NCI-H1092 treated with DMSO at 0.1 percent for 48 hours (cell line): ENCODE measurements around the gene ZDBF2.
"Not testable (repeated sequence)": the region's sequence is repeated elsewhere in the genome, so short reads cannot be mapped to it uniquely, and the experiment has no call there.

Experiments
- DNase-seq: peaks from one replicate; lab custom pipeline; 2025; lab: John Stamatoyannopoulos, UW

ZDBF2 gene

GRCh38 chr2:206323486-206323885 is 49.0 kb downstream of the ZDBF2 start:
- no peak for DNase-seq

GRCh38 chr2:206324869-206325268 is 50.4 kb downstream of the ZDBF2 start:
- no peak for DNase-seq

GRCh38 chr2:206328974-206329373 is 54.5 kb downstream of the ZDBF2 start:
- DNase-seq: no peak

- no peak for DNase-seq
Measured at GRCh38 chr2:206336861-206337260, 62.4 kb downstream of the ZDBF2 start.

GRCh38 chr2:206337956-206338355 is 63.5 kb downstream of the ZDBF2 start:
- DNase-seq: no peak

GRCh38 chr2:206341396-206341795 is 66.9 kb downstream of the ZDBF2 start:
- no peak for DNase-seq

GRCh38 chr2:206343144-206343543 is 68.7 kb downstream of the ZDBF2 start:
- DNase-seq: no peak

- DNase-seq: no peak
Measured at GRCh38 chr2:206343816-206344215, 69.4 kb downstream of the ZDBF2 start.

GRCh38 chr2:206345606-206346005 is 71.1 kb downstream of the ZDBF2 start:
- no peak for DNase-seq

GRCh38 chr2:206349375-206349774 is 74.9 kb downstream of the ZDBF2 start:
- DNase-seq: no peak

GRCh38 chr2:206352571-206352970 is 78.1 kb downstream of the ZDBF2 start:
- DNase-seq: no peak

- DNase-seq: no peak
Measured at GRCh38 chr2:206353685-206354084, 79.2 kb downstream of the ZDBF2 start.

- DNase-seq: no peak
Measured at GRCh38 chr2:206354129-206354528, 79.7 kb downstream of the ZDBF2 start.

GRCh38 chr2:206356840-206357239 is 82.4 kb downstream of the ZDBF2 start:
- DNase-seq: not testable (repeated sequence)

- DNase-seq: not testable (repeated sequence)
Measured at GRCh38 chr2:206360840-206361239, 86.4 kb downstream of the ZDBF2 start.

GRCh38 chr2:206361407-206362045 is 87.1 kb downstream of the ZDBF2 start:
- no peak for DNase-seq
